Measurements from ENCODE around the gene CLPSL1. TPM values are rescaled to one million over a fixed set of nuclear protein-coding genes. Genes with fewer than 3 reads are reported as not detected.

The CLPSL1 gene
- polyA plus RNA-seq, 1 experiment, result not detected

- Histone ChIP-seq H3K4me3 (ENCODE audit: low read depth, low read length) (no peak overlapping the region), H3K27me3 (ENCODE audit: control insufficient read depth, insufficient read depth, low read length) (no peaks in the 10 kb centered on the region), H3K36me3 (ENCODE audit: control insufficient read depth, insufficient read depth, low read length) (no peaks in the 10 kb centered on the region)
- ChIA-PET CTCF (interaction anchor here (0.9 to 8.4 kb wide), 19 partner anchors 10 to 215 kb away, joined by 3 to 162 read pairs (median 19); no protein-coding TSS in a partner anchor), POLR2A (no interaction called here)
- no peak for TF ChIP-seq CTCF (IDR thresholded peaks at IDR 0.05; ENCODE audit: insufficient read depth, low read depth, low read length)
- no peak for DNase-seq (ENCODE audit: low read depth)
These were observed 45.4 kb upstream of the CLPSL1 start for GRCh38 chr6:35735452-35735851.

DNA sequence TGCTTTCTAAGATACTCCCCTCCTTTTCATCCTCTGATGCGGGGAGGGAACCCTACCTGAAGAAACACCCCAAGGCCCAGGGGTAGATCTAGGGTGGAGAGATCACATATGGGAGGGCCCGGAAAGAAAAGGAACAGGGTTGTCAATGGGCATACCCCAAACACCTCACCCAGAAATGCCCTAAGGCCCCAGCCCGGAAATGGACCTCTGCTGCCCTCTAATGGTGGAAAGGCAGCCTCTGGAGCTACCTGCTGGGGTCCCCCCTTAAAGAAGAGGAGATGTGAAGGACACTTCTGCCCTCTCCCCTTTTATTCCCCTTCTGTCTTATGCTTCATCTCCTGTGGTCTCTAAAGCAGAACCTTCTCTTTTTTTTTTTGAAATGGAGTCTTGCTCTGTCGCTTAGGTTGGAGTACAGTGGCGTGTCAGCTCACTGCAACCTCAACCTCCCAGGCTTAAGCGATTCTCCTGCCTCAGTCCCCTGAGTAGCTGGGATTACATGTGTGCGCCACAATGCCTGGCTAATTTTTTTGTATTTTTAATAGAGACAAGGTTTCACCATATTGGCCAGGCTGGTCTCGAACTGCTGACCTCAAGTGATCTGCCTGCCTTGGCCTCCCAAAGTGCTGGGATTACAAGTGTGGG lies 44.4 kb upstream of the CLPSL1 start:
- no peaks in the 10 kb centered on the region for H3K27me3 ChIP-seq (ENCODE audit: control insufficient read depth, insufficient read depth, low read length)
- no peak for DNase-seq (ENCODE audit: low read depth)
- TF ChIP-seq CTCF (IDR thresholded peaks at IDR 0.05; ENCODE audit: insufficient read depth, low read depth, low read length), result peak; percentile 94
- no peaks in the 10 kb centered on the region for H3K36me3 ChIP-seq (ENCODE audit: control insufficient read depth, insufficient read depth, low read length)
- ChIA-PET CTCF (interaction anchor here (0.6 to 8.4 kb wide), 38 partner anchors 10 to 359 kb away, joined by 3 to 162 read pairs (median 5); partner anchors contain the start of gene FKBP5), POLR2A (no interaction called here)
- no peak overlapping the region for H3K4me3 ChIP-seq (ENCODE audit: low read depth, low read length)

DNA sequence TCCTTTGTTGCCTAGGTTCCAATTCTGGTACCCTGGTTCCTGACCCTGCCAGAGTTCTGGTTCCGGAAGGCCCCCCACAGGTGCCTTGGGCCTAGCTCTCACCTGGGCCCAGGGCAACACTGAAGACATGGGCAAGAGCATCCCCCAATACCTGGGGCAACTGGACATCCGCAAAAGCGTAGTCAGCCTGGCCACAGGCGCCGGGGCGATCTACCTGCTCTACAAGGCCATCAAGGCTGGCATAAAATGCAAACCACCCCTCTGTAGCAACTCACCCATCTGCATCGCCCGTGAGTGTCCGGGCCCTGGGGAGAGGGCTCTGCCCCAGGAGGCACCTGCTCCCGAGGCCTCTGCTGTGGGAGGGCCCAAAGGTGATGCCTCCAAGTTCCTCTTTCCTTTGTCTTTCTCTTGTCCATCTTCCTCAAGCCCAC lies 43.8 kb upstream of the CLPSL1 start, which contains the start of gene ARMC12:
Gene ARMC12 (plus strand): TSS at position 51 of the 431 bp plus-strand sequence. CDS start 77 bp downstream, at position 128.
- ChIA-PET POLR2A (no interaction called here), CTCF (interaction anchor here (0.6 to 8.4 kb wide), 44 partner anchors 10 to 357 kb away, joined by 3 to 162 read pairs (median 4); partner anchors contain the start of gene FKBP5)
- no peak for TF ChIP-seq CTCF (IDR thresholded peaks at IDR 0.05; ENCODE audit: insufficient read depth, low read depth, low read length)
- Histone ChIP-seq H3K4me3 (ENCODE audit: low read depth, low read length) (no peak within 1 kb of the TSS), H3K27me3 (ENCODE audit: control insufficient read depth, insufficient read depth, low read length) (no peaks in the 10 kb centered on the region), H3K36me3 (ENCODE audit: control insufficient read depth, insufficient read depth, low read length) (no peaks in the 10 kb centered on the region)
- no peak for DNase-seq (ENCODE audit: low read depth)

- peak; percentile 76 for TF ChIP-seq CTCF (IDR thresholded peaks at IDR 0.05; ENCODE audit: insufficient read depth, low read depth, low read length)
- DNase-seq (ENCODE audit: low read depth), result no peak
- Histone ChIP-seq H3K4me3 (ENCODE audit: low read depth, low read length) (no peak overlapping the region), H3K27me3 (ENCODE audit: control insufficient read depth, insufficient read depth, low read length) (0 out of 2 replicates have a peak, but pooled peaks cover under 1% of the 10 kb centered on the region), H3K36me3 (ENCODE audit: control insufficient read depth, insufficient read depth, low read length) (no peaks in the 10 kb centered on the region)
- CTCF ChIA-PET, result interaction anchor here (0.6 to 8.4 kb wide), 33 partner anchors 9 to 357 kb away, joined by 3 to 162 read pairs (median 5); partner anchors contain the start of gene FKBP5
- POLR2A ChIA-PET, result no interaction called here
These were observed 43.2 kb upstream of the CLPSL1 start for GRCh38 chr6:35737413-35738211.

Data from BJ (cell line).